ENCODE results near the gene GSTA1.
"Not testable (repeated sequence)": the region's sequence is repeated elsewhere in the genome, so short reads cannot be mapped to it uniquely, and the experiment has no call there.

The GSTA1 gene

DNA sequence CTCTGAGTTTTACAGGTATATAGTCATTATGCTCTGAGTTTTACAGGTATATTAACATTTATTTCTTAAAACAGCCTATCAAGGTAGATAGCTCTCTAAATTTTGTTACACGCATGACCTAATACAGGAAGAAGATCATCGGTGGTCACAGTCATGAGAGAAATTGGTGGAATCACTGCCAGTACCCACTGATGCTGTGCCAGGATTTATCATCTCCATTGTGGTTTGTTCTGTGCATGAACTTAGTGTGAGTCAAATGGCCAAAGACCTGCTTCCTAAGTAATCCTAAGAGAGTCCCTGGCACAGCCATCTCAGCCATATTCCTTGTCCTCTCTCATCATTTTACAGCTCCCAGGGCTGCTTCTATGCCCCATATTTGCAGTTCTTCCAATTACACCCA, 50.5 kb downstream of the GSTA1 start:
- DNase-seq, result not testable (repeated sequence)

DNA sequence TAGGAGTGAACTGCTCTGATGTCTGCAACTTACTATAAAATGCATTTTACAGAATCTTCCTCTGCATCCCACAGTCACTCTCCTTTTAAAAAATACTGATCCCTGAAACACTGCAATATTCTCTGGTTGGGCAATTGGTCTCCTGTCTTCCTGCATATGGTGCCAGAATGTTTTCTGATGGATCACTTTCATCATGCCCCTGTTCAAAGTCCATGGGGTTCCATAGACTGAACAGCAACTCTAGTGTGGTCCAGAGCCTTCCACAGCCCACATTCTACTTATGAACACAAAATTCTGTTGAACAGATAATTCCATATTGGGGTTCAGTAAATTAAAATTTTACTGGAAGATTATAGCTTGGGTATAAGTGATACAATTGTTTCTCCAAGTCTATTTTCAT, 51.3 kb downstream of the GSTA1 start:
- DNase-seq, result no peak

DNA sequence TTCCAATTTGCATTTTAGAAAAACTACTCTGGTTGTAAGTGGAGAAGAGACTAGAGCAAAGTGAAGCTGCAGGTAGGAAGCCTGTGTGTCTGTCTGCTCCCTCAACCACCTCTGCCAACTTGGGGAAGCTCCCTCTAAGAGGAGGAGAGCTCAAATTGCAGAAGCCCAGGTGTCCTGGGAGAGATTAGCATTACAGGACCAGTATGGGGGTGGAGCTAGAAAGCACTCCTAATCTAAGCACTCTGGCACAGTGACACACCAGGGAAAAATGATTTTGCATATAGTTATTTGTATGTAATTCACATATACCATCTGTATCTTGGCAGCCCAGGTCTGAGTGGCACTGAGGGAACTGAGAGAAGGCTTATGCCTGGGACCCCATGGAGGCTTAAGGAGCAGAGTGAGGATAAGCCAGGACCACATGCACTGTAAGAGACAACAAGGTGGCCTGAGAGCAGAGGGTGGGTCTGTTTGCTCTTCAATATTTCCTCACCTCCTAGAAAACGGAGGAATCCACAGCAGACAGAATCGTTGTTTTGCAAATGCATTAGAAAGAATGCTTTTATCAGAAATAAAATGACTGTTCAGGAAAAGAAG, 54.0 kb downstream of the GSTA1 start:
- DNase-seq, result no peak

DNA sequence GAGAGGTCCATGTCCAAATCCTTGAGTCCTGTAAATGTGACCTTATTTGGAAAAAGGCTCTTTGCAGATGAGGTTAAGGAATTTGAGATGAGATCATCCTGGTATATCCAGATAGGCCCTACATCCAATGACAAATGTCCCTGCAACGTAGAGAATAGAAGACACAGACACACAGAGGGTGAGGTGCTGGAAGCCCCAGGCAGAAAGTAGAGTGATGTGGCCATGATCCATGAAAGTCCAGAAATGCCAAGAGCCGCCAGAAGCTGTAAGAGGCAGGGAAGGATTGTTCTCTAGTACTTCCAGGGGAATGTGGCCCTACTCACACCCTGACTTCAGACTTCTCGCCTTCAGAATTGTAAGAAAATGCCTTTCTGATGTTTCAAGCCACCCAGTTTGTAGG, 56.3 kb downstream of the GSTA1 start:
- not testable (repeated sequence) for DNase-seq

DNA sequence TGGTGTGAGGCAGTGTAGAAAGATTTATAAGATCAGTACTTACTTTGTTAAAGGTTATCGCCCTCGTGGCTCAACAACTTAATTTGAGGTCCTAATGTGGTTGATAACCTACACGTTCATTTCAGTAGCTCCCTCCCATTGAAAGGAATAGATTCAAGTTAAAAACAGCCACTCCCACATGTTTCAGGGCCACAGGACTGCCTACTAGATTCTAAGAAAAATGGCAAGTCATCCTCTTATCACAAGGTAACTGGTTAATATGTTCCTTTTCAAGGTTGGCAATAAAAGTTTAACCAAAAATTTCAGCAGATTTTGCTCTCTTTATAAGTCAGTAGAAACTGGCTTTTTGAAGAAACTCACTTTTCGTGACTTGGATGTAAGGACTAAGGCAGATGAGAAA, 57.4 kb downstream of the GSTA1 start:
- no peak for DNase-seq

DNA sequence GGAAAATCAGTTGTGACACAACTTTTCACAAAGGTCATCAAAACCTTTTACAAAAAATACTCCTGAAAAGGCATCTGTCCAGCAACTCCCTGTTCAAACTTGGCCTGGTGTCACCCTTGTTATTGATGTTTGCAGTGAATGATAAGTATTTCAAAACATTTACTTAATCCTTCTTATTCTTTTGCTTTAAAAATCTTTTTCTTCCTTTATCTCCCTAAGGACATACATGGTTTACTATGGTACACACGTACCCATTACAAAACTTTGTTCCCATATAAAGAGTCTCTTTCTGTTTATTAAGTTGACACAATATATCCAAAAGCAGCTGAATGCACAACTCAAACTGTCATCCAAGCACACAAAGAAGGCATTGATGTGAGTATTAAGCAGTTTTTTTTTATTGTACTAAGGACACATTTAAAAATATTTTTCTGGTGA, 57.8 kb downstream of the GSTA1 start:
- DNase-seq, result no peak

DNA sequence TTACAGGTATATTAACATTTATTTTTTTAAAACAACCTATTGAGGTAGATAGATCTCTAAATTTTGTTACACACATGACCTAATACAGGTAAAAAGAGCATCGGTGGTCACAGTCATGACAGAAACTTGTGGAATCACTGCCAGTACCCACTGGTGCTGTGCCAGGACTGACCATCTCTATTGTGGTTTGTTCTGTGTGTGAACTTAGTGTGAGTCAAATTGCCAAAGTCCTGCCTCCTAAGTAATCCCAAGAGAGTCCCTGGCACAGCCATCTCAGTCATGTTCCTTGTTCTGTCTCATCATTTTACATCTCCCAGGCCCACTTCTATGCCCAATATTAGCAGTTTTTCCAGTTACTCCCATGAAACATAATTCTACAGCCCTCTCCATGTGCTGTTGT, 61.7 kb downstream of the GSTA1 start:
- DNase-seq, result no peak
